HG02852 (cell line): ENCODE results near the gene FOXN3.
A peak's percentile ranks its signal among the peaks of the same experiment; 100 is the strongest.

ENCODE experiments used
- ATAC-seq: cut with Tn5 transposase; IDR thresholded peaks from one replicate; pipeline ENCODE4 v1.9.1; 2021; ENCODE audit warnings: mild to moderate bottlenecking, moderate library complexity; ENCODE audit not compliant: unreplicated experiment

Gene FOXN3

GRCh38 chr14:89365061-89365801, 51.8 kb downstream of the FOXN3 start:
- ATAC-seq: peak; percentile 95

- ATAC-seq: no peak
These were observed 52.7 kb downstream of the FOXN3 start for GRCh38 chr14:89364316-89364715.

DNA sequence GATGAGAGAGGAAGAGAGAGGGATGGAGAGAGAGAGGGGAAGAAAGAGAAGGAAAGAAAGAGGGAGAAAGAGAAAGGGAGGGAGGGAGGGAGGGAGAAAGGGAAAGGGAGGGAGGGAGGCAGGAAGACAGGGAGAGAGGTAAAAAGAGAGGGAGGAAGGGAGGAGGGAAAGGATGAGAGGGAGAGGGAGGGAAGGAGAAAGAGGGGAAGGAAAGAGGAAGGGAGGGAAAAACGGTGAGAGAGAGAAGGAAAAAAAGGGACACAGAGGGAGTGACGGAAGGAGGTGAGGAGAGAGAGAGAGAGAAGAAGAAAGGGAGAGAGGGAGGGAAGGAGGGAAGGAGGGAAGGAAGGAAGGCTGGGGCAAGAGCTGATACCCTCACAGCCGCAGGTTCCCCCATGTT, 56.8 kb downstream of the FOXN3 start:
- ATAC-seq: no peak

- ATAC-seq: no peak
These were observed 57.4 kb downstream of the FOXN3 start for GRCh38 chr14:89359477-89360222.

GRCh38 chr14:89357655-89358297, 59.3 kb downstream of the FOXN3 start:
- no peak for ATAC-seq

DNA sequence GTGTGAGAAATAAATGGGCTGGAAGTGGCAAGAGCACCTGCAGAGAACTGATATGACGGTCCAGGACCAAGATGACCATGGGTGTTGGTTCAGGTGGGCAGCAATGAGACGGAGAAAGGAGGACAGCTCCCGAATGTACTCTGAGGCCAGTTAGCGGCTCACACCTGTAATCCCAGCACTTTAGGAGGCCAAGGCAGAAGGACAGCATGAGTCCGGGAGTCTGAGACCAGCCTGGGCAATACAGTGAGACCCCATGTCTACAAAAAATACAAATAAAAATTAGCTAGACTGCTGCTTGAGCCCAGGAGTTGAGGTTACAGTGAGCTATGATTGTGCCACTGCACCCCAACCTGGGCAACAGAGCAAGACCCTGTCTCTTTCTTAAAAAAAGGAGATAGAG, 60.1 kb downstream of the FOXN3 start:
- no peak for ATAC-seq

GRCh38 chr14:89356496-89356895, 60.5 kb downstream of the FOXN3 start:
- no peak for ATAC-seq

DNA sequence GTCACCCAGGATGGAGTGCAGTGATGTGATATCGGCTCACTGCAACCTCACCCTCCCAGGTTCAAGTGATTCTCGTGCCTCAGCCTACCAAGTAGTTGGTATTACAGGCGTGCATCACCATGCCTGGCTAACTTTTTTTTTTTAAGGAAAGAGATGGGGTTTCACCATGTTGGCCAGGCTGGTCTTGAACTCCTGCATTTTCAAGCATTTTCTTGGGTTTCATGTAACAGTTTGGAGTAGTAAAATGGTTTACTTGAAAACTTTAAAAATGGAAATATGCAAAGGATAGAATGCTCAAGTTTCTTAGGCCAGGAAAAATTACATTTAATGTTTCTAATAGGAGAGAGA, 63.3 kb downstream of the FOXN3 start:
- no peak for ATAC-seq

- no peak for ATAC-seq
These were observed 63.9 kb downstream of the FOXN3 start for GRCh38 chr14:89352976-89353765.

GRCh38 chr14:89351516-89352404, 65.3 kb downstream of the FOXN3 start:
- peak; percentile 70 for ATAC-seq

DNA sequence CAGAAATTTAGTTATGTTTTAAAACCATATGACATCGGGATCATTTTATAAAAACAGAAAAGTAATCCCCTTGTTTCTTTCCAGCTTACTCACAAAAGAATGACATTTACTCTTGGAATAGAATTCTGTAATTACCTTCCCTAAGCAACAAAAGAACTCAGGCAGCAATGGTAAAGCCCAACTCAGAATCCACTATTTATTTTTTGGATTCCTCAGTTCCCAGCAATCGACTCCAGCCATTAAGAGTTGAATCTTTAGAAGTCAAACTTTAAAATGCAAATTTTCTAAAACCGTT, 65.9 kb downstream of the FOXN3 start:
- no peak for ATAC-seq

- ATAC-seq: no peak
These were observed 66.9 kb downstream of the FOXN3 start for GRCh38 chr14:89350152-89350551.

DNA sequence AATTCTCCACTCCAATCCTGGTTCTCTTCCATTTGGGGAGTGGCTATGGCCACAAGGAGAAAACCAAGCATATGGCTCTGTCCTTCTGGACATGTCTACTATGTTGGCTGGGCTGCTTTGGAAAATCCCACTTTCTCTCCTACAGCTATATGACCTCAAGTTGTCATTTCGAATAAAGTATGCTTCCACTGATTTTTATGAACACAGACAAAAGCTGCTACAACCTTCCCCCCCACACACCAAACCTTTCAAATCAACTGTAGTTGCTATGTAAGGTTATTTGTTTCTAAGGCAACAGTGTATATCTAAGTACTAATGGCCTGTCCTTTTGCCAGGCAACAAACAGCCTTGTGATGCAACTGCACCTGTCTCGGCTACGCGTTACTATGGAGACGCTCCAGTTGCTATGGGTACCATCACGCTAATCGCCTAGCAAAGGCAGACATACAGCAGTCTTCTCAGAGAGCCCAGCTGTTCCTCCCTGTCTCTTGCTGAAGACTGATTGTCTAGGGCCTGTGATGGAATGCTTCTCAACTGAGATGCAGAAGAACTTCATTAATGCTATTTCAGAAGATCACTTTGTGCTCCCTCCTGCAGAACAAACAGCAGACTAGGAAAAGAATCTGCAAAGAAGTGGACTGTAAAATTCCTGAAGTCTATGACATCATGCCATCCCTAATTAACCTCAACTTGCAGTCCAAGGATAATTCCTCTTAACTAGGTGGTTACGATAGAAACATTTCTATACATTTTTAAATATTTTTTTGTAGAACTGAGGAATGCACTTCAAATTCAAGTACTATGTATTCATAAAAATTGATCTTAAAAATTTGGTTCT, 67.6 kb downstream of the FOXN3 start:
- ATAC-seq: no peak

DNA sequence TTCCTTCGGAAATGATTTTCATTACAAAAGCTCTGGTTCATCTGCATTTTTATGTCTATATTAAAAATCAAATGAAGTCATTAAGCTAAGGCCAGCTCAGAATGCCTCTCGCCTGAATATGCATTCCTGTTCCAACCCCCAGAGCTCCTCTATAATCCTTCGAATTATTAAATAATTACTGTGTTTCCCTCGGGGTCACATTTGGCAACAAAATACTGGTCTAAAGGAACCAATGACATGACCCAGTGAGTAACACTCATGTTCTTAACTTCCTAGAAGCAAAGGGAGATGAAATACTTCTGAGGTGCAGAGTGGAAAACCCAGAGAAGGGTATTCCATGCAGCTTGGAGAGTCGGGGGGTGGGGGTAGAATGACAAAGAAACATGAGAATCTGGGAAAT, 68.3 kb downstream of the FOXN3 start:
- no peak for ATAC-seq

- ATAC-seq: no peak
These were observed 69.1 kb downstream of the FOXN3 start for GRCh38 chr14:89347885-89348284.

GRCh38 chr14:89344920-89345254, 72.1 kb downstream of the FOXN3 start:
- no peak for ATAC-seq

- ATAC-seq: no peak
These were observed 73.7 kb downstream of the FOXN3 start for GRCh38 chr14:89343356-89343755.

- peak; percentile 71 for ATAC-seq
These were observed 75.0 kb downstream of the FOXN3 start for GRCh38 chr14:89342049-89342448.
